H1 (cell line): Measurements from ENCODE around the gene SEPTIN7. TPM values are rescaled to one million over a fixed set of nuclear protein-coding genes. Genes with fewer than 3 reads are reported as not detected.

Experiments used
- BRCA1 ChIP-seq: IDR thresholded peaks from 2 replicates; pipeline ENCODE4 v1.6.1; 2012; ENCODE audit warnings: low read depth, low read length, improper control_type of control experiment
- FOSL1 ChIP-seq: IDR thresholded peaks from 2 replicates; pipeline ENCODE4 v1.6.1; 2011; ENCODE audit warnings: mild to moderate bottlenecking, low read depth, low read length, moderate library complexity; ENCODE audit not compliant: insufficient read depth
- GTF2F1 ChIP-seq: IDR thresholded peaks from 2 replicates; pipeline ENCODE4 v1.6.1; 2012; ENCODE audit warnings: low read depth, low read length, improper control_type of control experiment, borderline replicate concordance
- NRF1 ChIP-seq: IDR thresholded peaks from 2 replicates; pipeline ENCODE4 v1.6.1; 2011; ENCODE audit warnings: mild to moderate bottlenecking, low read depth, low read length, improper control_type of control experiment
- RBBP5 ChIP-seq: IDR thresholded peaks from 2 replicates; pipeline ENCODE4 v1.7.1; 2012; ENCODE audit warnings: low read depth, mild to moderate bottlenecking, inconsistent platforms, low read length, moderate library complexity, borderline replicate concordance
- SAP30 ChIP-seq: fragments of 300-600 bp; sonication (generic); IDR thresholded peaks from 2 replicates; pipeline ENCODE4 v1.7.1; 2012; ENCODE audit warnings: low read length, moderate library complexity, mild to moderate bottlenecking, inconsistent platforms; ENCODE audit not compliant: insufficient read depth, insufficient replicate concordance
- polyA plus RNA-seq, 7 experiments: library from polyadenylated mRNA; depleted of rRNA in 3 of 7; stranded (reverse) in 5 of 7; unstranded in 2 of 7; fragments of >200 nt in 5 of 7; fragments of 200-250 nt in 2 of 7; gene quantifications; 1 replicate in 5 of 7; 2 replicates in 1 of 7; 4 replicates in 1 of 7; pipeline versions ENCODE4 v1.2.1 to v1.2.3, GENCODE V29; 2011 to 2013; ENCODE audit warnings: missing spikeins in 2 of 7, mixed read lengths in 2 of 7
- total RNA-seq: library from RNA; stranded (reverse); fragmentation: NEBNext Ultra II Directional; extraction: Animal tissue kit (Norgen Biotek cat#: 25700); gene quantifications from 2 replicates; pipeline ENCODE4 v1.2.1, GENCODE V29; 2021
- TF ChIP-seq, protein P1 (sequence below): fragments of 300-600 bp; sonication (generic); IDR thresholded peaks from 2 replicates; pipeline ENCODE4 v1.7.1; 2012; ENCODE audit warnings: low read length, moderate library complexity, mild to moderate bottlenecking, inconsistent platforms; ENCODE audit not compliant: insufficient replicate concordance
- TF ChIP-seq, protein P2 (sequence below): IDR thresholded peaks from 2 replicates; pipeline ENCODE4 v1.6.1; 2012; ENCODE audit warnings: inconsistent platforms
- TF ChIP-seq, protein P3 (sequence below): IDR thresholded peaks from 2 replicates; pipeline ENCODE4 v1.6.1; 2012; ENCODE audit warnings: inconsistent platforms
- TF ChIP-seq, protein P4 (sequence below): IDR thresholded peaks from 2 replicates; pipeline ENCODE4 v1.6.1; 2011; ENCODE audit warnings: low read depth, mild to moderate bottlenecking, low read length; ENCODE audit not compliant: insufficient read depth

SEPTIN7 gene
- total and polyA plus RNA-seq, 2 of the 8 experiments (the other 6 are each of a cell fraction or from before 2014, with no cell fraction given), result 85.3 to 183 TPM

DNA sequence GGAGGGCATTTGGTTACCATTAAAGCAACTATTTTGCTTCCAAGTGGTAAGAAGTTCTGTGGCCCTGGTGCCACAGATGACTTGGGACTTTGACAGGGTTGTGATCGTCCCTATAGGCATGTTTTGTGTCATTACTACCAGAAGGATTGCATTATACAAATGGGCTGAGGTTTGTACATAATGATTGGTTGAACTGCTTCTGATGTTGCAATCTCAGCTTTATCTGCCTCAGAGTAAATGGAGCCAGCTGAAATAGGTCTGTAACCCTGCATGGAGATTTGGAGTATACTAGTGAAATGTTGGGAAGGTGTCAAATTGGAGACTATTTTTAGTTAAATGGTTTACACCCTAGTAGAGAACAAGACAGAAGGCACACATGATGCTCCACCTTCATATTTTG lies 46.1 kb upstream of the SEPTIN7 start (continued):
- TF ChIP-seq, protein P1, sequence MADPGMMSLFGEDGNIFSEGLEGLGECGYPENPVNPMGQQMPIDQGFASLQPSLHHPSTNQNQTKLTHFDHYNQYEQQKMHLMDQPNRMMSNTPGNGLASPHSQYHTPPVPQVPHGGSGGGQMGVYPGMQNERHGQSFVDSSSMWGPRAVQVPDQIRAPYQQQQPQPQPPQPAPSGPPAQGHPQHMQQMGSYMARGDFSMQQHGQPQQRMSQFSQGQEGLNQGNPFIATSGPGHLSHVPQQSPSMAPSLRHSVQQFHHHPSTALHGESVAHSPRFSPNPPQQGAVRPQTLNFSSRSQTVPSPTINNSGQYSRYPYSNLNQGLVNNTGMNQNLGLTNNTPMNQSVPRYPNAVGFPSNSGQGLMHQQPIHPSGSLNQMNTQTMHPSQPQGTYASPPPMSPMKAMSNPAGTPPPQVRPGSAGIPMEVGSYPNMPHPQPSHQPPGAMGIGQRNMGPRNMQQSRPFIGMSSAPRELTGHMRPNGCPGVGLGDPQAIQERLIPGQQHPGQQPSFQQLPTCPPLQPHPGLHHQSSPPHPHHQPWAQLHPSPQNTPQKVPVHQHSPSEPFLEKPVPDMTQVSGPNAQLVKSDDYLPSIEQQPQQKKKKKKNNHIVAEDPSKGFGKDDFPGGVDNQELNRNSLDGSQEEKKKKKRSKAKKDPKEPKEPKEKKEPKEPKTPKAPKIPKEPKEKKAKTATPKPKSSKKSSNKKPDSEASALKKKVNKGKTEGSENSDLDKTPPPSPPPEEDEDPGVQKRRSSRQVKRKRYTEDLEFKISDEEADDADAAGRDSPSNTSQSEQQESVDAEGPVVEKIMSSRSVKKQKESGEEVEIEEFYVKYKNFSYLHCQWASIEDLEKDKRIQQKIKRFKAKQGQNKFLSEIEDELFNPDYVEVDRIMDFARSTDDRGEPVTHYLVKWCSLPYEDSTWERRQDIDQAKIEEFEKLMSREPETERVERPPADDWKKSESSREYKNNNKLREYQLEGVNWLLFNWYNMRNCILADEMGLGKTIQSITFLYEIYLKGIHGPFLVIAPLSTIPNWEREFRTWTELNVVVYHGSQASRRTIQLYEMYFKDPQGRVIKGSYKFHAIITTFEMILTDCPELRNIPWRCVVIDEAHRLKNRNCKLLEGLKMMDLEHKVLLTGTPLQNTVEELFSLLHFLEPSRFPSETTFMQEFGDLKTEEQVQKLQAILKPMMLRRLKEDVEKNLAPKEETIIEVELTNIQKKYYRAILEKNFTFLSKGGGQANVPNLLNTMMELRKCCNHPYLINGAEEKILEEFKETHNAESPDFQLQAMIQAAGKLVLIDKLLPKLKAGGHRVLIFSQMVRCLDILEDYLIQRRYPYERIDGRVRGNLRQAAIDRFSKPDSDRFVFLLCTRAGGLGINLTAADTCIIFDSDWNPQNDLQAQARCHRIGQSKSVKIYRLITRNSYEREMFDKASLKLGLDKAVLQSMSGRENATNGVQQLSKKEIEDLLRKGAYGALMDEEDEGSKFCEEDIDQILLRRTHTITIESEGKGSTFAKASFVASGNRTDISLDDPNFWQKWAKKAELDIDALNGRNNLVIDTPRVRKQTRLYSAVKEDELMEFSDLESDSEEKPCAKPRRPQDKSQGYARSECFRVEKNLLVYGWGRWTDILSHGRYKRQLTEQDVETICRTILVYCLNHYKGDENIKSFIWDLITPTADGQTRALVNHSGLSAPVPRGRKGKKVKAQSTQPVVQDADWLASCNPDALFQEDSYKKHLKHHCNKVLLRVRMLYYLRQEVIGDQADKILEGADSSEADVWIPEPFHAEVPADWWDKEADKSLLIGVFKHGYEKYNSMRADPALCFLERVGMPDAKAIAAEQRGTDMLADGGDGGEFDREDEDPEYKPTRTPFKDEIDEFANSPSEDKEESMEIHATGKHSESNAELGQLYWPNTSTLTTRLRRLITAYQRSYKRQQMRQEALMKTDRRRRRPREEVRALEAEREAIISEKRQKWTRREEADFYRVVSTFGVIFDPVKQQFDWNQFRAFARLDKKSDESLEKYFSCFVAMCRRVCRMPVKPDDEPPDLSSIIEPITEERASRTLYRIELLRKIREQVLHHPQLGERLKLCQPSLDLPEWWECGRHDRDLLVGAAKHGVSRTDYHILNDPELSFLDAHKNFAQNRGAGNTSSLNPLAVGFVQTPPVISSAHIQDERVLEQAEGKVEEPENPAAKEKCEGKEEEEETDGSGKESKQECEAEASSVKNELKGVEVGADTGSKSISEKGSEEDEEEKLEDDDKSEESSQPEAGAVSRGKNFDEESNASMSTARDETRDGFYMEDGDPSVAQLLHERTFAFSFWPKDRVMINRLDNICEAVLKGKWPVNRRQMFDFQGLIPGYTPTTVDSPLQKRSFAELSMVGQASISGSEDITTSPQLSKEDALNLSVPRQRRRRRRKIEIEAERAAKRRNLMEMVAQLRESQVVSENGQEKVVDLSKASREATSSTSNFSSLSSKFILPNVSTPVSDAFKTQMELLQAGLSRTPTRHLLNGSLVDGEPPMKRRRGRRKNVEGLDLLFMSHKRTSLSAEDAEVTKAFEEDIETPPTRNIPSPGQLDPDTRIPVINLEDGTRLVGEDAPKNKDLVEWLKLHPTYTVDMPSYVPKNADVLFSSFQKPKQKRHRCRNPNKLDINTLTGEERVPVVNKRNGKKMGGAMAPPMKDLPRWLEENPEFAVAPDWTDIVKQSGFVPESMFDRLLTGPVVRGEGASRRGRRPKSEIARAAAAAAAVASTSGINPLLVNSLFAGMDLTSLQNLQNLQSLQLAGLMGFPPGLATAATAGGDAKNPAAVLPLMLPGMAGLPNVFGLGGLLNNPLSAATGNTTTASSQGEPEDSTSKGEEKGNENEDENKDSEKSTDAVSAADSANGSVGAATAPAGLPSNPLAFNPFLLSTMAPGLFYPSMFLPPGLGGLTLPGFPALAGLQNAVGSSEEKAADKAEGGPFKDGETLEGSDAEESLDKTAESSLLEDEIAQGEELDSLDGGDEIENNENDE, result no peak
- no peak for TF ChIP-seq FOSL1
- TF ChIP-seq, protein P2, sequence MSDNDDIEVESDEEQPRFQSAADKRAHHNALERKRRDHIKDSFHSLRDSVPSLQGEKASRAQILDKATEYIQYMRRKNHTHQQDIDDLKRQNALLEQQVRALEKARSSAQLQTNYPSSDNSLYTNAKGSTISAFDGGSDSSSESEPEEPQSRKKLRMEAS, result no peak
- TF ChIP-seq GTF2F1, result no peak
- TF ChIP-seq NRF1, result no peak
- TF ChIP-seq SAP30, result no peak
- TF ChIP-seq, protein P3, sequence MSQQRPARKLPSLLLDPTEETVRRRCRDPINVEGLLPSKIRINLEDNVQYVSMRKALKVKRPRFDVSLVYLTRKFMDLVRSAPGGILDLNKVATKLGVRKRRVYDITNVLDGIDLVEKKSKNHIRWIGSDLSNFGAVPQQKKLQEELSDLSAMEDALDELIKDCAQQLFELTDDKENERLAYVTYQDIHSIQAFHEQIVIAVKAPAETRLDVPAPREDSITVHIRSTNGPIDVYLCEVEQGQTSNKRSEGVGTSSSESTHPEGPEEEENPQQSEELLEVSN, result no peak
- TF ChIP-seq BRCA1, result no peak
- TF ChIP-seq, protein P4, sequence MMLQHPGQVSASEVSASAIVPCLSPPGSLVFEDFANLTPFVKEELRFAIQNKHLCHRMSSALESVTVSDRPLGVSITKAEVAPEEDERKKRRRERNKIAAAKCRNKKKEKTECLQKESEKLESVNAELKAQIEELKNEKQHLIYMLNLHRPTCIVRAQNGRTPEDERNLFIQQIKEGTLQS, result no peak
- no peak for TF ChIP-seq RBBP5
